GM19468 (cell line): ENCODE data around the gene PDLIM5.
"Not testable (repeated sequence)": the region's sequence is repeated elsewhere in the genome, so short reads cannot be mapped to it uniquely, and the experiment has no call there.

Experiments
- ATAC-seq: cut with Tn5 transposase; IDR thresholded peaks from one replicate; pipeline ENCODE4 v1.9.1; 2021; ENCODE audit warnings: mild to moderate bottlenecking, moderate library complexity, moderate number of reproducible peaks; ENCODE audit not compliant: unreplicated experiment; ENCODE audit errors: extremely low read depth

The PDLIM5 gene

DNA sequence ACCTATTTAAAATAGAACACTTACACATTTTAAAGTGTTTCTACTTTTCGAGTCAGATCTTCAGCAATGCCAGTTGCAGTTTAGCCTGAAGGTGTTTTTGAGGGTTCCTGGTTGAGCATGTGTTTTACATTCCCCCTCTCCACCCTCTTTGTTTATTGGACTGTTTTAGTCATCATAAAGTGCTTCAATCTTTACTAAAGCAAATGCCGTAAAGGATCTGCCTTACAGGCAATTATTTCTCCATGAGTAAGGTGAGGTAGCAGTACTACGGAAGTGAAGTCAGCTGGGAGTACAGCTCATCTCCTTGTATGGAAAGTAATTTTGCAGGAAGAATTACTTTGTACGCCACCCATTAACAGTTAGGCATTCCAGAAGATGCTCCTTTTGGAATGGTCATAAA, 36.9 kb downstream of the PDLIM5 start:
- ATAC-seq = no peak

DNA sequence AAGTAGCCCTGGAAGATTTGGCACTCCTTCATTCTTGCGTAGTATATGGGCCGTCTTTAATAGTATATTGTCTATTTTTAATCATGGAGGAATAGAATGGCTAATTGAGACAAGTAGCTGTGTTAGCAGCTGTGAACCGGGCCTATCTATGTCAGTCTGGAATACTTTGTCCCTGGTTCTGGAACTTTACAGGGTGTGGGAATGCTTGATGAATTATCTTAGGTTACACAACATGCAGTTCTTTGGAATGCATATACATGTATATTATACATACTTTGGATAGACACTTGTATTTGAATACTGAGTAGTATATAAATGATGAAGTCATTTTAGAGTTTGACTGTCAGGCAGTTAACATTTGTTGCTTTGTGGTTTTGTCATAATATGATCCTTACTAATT, 37.4 kb downstream of the PDLIM5 start:
- ATAC-seq = no peak

DNA sequence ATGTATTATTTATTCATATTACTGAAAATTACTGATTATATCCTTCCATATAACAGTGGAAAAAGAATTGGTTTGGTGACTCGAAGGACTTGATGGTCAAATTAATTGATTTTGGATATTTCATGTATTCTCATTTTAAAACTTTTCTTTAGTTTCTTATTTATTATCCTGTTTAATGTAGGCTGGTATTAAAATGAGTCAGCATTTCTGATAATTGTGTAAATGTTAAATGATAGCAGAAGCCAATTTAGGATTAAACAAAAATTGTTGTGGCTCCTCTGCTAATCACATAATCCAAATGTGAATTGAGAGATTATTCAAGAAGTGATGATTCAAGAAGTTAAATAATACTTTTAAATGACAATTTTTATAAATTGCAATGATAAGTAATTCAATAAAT, 38.7 kb downstream of the PDLIM5 start:
- no peak for ATAC-seq

DNA sequence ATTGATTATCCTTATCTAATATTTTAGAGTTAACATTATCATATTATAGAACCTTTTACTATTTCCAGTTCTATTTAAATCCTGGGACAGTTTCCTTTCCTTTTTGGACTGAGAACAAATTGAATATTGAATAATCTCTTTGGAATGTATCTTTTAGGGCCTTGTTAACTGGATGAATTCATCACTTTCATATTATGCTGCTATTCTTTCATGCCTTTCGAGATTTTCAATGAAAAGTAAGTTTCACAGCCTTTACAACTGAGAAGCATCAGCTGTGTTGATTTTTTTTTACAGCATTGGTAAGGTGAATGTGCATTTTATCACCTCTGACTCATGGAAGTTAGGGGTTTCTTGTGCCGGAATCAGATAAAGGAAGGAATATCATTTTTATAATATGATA, 39.6 kb downstream of the PDLIM5 start:
- no peak for ATAC-seq

DNA sequence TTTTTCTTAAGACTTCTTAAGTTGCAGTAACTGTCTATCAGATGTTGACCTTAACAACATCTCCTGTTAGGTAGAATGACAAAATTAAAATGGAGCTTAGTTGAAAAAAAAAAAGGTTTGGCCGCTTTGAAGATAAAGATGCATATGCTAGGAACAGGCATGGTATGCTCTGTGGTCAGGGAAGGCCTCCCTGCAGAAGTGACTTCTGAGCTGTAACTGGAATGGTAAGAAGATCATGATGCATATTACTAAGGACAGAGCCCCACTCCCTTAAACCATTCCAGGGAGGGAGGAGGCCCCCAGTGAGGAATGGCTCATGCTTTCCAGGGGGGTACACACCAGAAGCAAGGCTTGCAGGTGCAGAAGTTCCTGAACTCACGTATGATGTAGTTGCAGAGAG, 43.7 kb downstream of the PDLIM5 start:
- no peak for ATAC-seq

DNA sequence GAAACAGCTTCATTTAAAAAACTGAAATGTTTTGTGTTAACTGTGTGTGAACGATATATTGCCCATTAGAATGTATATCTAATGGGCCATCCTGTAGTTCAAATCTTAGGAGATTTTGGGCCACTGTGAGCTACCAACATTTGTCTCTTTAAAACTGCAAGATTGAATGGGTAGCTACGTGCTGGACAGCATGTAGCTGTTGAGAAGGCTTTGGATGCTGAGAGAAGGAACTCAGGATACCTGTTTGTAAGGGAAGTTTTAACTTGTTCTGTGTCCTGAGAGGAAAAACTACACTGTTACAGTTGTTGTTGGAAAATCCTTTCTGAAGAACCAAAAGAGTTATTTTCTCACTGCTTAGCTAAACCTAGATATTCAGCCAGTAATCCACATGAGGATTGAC, 45.9 kb downstream of the PDLIM5 start:
- no peak for ATAC-seq

DNA sequence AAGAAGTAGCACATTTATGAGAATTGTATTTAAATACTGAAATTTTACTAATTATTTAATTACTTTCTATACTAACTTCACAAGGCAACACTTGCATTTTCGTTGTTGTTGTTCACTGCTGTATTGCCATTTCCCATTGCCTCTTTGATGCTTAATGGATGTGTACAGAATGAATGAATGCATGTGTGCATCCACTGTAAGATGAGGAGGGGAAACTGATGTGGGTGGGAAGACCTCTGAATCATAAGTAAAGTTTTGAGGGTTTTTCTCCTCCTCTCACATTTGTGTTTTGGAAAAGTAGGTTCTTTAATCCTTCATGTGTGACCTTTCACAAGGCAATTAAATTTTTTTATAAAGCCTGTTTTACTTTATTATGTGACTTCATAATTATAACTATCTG, 46.8 kb downstream of the PDLIM5 start:
- ATAC-seq = no peak

DNA sequence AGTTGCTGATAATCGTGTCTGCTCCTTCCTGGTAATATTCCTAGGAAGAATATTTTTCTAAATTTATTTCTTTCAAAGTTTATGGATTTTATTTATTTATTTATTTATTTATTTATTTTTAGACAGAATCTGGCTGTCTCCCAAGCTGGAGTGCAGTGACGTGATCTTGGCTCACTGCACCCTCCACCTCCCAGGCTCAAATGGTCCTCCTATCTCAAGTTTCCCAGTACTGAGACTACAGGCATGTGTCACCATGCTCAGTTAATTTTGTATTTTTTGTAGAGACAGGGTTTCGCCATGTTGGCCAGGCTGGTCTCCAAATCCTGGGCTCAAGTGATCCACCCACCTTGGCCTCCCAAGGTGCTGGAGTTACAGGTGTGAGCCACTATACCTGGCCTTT, 48.9 kb downstream of the PDLIM5 start:
- ATAC-seq = no peak

DNA sequence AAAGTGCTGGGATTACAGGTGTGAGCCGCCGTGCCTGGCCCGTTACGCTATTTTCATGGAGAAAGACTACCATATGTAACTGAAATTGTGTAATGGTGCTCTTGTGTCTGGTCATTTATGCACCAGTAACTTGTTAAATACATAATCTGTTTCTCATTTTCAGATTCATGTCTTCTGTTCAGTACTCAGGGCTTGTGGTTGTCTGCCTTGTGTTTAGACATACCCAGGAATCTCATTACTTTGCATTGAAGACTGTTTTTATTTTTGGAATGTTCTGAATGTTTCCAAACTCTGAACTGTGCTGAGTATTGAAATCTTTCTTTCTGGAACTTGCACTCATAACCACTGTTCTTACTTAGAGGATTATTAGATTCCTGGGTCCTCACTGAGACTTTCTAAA, 52.8 kb downstream of the PDLIM5 start:
- ATAC-seq = no peak

DNA sequence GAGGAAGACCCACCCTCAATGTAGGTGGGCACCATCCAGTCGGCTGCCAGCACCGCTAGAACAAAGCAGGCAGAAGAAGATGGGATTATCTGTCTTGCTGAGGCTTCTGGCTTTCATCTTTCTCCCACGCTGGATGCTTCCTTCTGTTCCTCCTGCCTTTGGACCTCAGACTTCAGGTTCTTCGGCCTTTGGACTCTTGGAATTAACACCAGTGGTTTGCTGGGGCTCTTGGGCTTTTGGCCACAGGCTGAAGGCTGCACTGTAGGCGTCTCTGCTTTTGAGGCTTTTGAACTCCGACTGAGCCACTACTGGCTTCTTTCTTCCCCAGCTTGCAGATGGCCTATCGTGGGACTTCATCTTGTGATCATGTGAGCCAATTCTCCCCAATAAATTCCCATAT, 55.1 kb downstream of the PDLIM5 start:
- ATAC-seq = no peak

DNA sequence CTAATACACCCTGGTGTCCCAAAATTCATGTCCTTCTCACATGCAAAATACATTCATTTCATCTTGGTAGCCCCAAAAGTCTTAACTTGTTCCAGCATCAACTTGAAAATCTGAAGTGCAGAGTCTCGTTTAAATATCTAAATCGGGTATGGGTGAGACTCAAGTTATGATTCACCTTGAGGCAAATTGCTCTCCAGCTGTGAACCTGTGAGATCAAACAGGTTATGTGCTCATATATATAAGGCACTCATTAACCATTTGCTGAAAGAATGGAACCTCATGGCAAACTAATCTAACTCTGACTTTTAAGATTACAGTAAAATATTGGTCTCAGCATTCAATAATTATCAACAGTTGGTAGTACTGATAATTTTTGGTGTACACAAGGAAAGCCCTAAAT, 55.5 kb downstream of the PDLIM5 start:
- no peak for ATAC-seq

DNA sequence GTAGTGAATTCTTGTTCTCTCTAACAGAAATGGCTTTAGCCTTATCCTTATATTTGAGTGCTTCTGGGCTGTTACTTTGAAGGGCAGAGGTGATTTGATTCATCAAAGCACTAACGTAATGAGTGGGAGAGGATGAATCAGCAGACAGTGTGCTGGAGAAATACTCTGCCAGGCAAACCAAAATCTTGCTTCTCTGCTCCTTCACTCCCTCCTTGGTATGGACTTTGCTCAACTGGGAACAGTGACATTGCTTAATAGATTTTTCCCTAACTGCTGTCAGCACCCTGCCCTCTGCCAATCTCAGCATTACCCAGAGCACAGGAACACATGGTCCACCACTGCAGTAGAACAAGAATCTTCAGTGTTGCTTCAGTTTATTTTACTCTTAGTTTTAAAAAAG, 56.0 kb downstream of the PDLIM5 start:
- ATAC-seq = no peak

DNA sequence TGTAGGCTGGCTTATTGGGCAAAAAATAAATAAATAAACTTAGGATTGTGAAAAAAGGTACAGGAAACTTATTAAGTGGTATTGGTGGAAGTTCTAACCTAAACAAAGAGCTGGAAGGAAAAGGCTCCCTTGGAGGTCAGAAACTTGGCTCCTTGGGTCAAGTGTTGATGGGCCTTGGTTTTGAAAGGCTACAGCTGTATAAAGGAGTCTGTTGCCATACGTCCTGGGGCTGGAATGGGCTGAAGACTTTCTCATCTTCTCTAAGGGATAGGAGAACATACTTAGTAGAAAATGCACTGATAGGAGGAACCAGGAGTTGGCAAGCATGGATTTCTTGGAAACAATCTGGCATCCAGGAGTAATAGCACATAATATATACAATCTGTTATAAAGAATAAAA, 56.6 kb downstream of the PDLIM5 start:
- ATAC-seq = no peak

DNA sequence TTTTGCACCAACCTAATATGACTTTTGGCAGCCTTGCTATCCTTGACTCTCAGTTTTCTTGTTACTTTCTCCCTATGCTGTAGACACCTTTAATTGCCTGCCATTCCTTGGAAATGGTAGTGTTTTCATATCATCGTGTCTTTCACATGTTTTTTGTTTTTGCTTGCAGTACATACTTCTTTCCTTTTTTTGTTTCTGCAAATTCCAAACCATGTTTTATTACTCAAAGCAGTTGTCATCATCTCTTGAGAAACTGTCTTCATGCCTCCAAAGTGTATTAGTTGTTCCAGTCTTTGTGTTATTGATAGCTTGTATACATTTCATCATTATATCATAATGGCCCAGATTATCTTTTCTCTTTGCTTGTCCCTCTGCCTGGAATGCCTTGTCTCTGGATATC, 57.1 kb downstream of the PDLIM5 start:
- ATAC-seq = no peak

DNA sequence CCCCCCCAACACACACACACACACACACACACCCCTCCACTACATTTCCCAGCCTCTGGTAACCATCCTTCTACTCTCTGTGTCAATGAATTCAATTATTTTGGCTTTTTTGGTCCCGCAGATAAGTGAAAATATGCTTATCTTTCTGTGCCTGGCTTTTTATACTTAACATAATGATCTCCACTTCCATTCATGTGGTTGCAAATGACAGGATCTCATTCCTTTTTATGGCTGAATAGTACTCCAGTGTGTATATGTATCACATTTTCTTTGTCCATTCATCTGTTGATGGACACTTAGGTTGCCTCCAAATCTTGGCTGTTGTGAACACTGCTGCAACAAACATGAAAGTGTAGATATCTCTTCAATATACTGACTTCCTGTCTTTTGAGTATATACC, 59.8 kb downstream of the PDLIM5 start:
- ATAC-seq = no peak

DNA sequence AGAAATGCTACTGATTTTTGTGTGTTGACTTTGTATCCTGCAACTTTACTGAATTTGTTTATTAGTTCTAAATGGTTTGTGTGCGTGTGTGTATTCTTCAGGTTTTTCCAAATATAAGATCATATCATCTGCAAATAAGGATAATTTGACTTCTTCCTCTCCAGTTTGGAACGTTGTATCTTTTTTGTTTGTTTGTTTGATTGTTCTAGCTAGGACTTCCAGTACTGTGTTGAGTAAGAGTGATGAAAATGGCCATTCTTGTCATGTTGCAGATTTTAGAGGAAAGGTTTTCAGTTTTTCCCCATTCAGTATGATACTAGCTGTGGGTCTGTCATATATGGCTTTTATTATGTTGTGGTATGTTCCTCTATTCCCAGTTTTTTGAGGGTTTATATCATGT, 61.8 kb downstream of the PDLIM5 start:
- ATAC-seq = not testable (repeated sequence)

DNA sequence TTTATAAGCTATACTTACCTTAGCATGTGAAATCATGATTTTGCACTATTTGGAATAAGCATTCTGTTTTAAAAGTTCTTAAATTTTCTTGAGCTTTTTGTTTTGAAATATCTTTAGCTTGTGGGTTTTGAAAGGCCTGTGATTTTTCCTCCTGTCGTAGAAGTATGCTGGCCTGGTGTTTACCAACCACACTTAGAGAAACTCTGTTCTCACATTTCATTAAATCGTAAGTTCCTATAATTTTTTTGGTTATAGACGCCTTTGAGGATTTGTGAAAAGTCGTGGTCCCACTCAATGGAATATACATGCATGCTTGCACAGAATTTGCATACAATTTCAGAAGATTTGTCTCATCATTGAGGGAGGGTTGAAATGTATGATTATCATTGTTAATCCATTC, 63.6 kb downstream of the PDLIM5 start:
- ATAC-seq = no peak

DNA sequence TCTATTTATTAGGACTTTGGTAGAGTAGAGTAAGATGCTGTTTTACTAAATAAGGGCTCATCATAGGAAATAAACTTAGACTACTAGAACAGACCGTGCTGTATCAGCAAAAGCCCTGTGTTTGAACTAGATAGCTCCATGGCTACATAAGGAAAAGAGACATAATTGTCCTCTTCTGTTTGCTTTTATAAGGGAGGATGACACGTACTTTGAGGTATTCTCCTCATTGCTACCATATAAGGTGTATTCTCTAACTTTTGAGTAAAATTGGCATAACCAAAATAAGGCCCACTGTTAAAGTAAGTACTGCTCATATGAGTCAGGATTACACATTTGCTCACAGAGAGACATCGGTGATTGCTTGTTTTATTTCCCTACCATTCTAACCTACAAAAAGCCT, 64.3 kb downstream of the PDLIM5 start:
- ATAC-seq = no peak

DNA sequence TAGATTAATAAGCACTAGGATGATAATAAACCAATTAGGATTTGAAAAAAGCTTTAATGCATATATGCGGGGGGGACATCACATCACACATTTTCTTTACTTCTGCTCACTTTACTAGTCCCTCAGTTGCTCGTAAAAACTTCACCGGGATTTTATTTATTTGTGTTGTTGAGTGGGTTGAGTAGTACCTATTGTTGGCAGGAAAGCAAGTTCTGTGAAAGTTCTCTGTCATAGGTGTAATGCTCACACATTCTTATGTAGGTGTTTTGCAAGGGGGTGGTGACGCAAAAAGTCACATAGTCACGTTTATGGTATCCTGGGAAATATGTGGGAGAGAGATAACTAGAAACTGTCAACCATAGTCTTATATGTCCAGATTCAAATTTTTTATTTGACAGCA, 65.3 kb downstream of the PDLIM5 start:
- ATAC-seq = no peak

DNA sequence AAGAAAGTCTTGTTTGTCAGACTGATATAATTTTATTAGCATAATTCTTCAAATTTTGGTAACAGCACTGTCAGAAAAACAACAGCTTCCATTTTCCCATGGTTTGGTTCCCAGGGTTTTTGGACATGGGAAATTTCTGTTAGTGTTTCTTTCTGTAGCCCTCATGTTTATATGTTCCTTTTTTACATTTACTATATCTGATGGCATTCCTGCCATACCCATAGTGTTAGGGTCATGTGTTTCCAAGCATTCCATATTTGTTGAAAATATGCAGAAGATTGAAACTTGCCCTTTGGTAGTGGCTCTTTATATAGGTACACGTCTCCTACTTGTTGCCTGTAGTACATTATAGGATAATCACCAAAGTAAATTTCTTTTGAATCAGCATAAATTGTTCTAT, 65.8 kb downstream of the PDLIM5 start:
- no peak for ATAC-seq

DNA sequence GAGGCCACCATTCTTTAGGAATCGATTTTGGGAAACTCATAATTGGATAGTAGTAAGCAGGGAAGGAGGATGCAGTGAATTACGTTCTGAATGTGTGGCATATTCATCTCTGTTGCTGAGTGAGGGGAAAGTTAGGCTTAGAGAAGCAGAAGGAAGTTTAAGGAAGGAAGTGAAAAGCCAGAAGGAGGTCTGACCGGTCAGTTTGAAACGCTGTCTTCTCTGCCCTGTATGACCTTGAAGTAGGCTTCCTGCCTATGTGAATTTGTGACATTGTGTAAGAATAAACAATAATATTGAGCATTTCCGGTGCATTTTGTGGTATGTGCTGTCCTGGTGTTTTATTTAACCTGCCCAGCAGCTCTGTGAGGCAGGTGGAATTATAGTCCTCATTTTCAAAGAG, 67.3 kb downstream of the PDLIM5 start:
- ATAC-seq = no peak

DNA sequence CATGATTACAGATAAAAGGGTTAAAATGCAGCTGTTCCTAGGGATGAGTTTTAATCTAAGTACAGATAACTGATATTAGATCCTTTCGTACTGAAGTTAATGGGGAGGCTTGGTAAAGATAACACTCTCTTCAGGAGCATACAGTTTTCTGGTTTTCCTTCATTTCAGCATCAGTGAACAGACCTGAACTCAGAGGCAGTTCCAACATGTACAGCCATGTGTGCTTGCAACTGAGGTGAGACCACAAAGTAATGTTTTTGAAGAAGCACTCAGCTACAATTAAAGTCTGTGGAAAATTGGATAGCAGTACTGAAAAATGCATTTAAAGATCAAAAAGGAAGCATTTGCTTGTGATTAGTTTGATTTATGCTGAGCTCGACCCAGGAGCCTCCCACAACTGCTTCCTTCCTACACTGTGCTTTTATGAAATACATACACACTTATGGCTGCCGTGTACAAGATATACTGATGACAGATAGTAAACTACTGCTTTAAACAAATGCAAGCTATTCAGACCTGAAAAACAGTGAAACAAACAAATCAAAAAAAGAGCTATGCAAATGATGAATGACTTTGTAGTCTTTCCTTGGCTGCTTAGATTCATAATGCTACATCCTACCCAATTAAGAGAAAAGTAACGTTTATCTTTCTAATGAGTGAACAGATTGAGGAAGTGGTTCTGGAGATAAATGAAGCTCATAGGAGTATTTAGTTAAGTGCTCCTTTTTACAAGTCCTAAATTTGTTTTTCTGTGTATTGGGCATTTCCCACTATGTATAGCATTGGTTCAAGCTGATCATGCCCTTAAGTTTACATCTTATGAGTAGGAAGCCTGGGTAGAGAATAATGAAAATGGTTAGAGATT, 68.4 kb downstream of the PDLIM5 start:
- no peak for ATAC-seq
